ENCODE data around the gene ACO1.
"Not testable (repeated sequence)": the region's sequence is repeated elsewhere in the genome, so short reads cannot be mapped to it uniquely, and the experiment has no call there.

The ACO1 gene

DNA sequence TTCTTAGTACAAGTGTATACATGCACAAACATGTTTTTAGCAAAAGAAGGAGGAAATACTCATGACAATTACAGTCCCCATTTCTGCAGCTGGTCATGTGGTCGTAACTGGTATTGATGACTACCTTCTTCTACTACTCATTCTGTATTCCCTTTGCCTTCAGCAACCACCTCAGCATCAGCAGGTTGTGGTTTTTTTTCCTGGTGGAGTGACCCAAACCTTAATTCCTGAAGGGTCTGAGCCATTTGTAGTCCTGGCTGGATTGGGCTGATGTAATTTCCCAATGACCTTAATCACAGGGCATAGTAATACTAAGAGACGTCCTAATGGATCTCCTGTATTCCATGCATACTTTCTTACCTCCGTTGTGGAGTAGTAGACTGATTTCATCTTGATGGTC, 31.0 kb upstream of the ACO1 start:
- not testable (repeated sequence) for H3K27ac ChIP-seq (ENCODE audit: low read length); H3K4me3 ChIP-seq (ENCODE audit: low read length); H3K36me3 ChIP-seq (ENCODE audit: control insufficient read depth, low read depth, low read length); H3K4me1 ChIP-seq (ENCODE audit: control insufficient read depth, low read depth, low read length); H3K9ac ChIP-seq (ENCODE audit: low read length); H3K9me3 ChIP-seq (ENCODE audit: control insufficient read depth, low read depth, low read length); H3K27me3 ChIP-seq (ENCODE audit: control insufficient read depth, insufficient read depth, low read length)

- Histone ChIP-seq H3K4me3 (ENCODE audit: low read length) (no peak overlapping the region), H3K36me3 (ENCODE audit: control insufficient read depth, low read depth, low read length) (no peaks in the 10 kb centered on the region), H3K4me1 (ENCODE audit: control insufficient read depth, low read depth, low read length) (no peaks in the 10 kb centered on the region), H3K27me3 (ENCODE audit: control insufficient read depth, insufficient read depth, low read length) (no peaks in the 10 kb centered on the region), H3K9me3 (ENCODE audit: control insufficient read depth, low read depth, low read length) (no peaks in the 10 kb centered on the region), H3K27ac (ENCODE audit: low read length) (no peak overlapping the region), H3K9ac (ENCODE audit: low read length) (no peak overlapping the region)
Measured at GRCh38 chr9:32359452-32359851, 25.0 kb upstream of the ACO1 start.

- Histone ChIP-seq H3K9me3 (ENCODE audit: control insufficient read depth, low read depth, low read length) (peaks cover 2% of the 10 kb centered on the region), H3K4me1 (ENCODE audit: control insufficient read depth, low read depth, low read length) (no peaks in the 10 kb centered on the region), H3K36me3 (ENCODE audit: control insufficient read depth, low read depth, low read length) (no peaks in the 10 kb centered on the region), H3K27me3 (ENCODE audit: control insufficient read depth, insufficient read depth, low read length) (no peaks in the 10 kb centered on the region), H3K9ac (ENCODE audit: low read length) (no peak overlapping the region), H3K4me3 (ENCODE audit: low read length) (no peak overlapping the region), H3K27ac (ENCODE audit: low read length) (no peak overlapping the region)
Measured at GRCh38 chr9:32360983-32361673, 23.3 kb upstream of the ACO1 start.

DNA sequence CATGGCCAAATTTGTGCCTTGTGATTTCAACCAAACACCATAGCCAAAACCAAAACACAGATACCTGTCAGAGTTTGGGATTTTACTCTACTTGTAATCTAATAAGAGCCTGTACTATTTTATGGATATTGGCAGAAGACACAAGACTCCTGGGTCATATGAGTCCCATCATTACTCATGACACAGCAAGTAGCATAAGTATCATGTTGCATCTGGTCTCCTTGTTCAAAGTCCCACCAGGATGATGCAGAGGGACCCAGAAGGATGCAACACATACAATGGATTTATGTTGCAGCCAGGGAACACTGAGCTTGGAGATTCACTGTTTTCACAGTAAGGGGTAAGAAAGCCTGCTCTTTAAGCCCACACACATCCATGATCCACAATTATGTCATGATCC, 13.2 kb upstream of the ACO1 start:
- Histone ChIP-seq H3K27me3 (ENCODE audit: control insufficient read depth, insufficient read depth, low read length) (no peaks in the 10 kb centered on the region), H3K9me3 (ENCODE audit: control insufficient read depth, low read depth, low read length) (no peaks in the 10 kb centered on the region), H3K4me3 (ENCODE audit: low read length) (no peak overlapping the region), H3K27ac (ENCODE audit: low read length) (no peak overlapping the region), H3K4me1 (ENCODE audit: control insufficient read depth, low read depth, low read length) (no peaks in the 10 kb centered on the region), H3K36me3 (ENCODE audit: control insufficient read depth, low read depth, low read length) (no peaks in the 10 kb centered on the region), H3K9ac (ENCODE audit: low read length) (no peak overlapping the region)

DNA sequence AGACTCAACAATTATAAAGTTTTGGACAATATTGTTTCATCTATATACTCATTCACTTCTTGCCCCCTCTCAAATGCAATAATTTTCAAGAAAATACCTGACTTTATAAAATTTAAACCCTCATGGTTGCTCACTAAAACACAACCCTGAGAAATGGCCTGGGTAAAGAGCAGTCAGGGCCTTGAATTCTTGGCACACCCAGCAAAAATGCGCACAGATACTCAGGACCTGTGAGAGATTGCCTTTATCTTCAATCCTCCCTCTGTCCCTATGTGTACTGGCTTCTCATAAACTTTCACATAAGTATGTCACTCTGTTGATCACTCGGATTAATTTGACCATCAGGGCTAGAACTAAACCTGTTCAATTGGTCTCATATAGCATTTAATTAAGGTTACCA, 12.8 kb upstream of the ACO1 start:
- Histone ChIP-seq H3K4me3 (ENCODE audit: low read length) (no peak overlapping the region), H3K9ac (ENCODE audit: low read length) (no peak overlapping the region), H3K4me1 (ENCODE audit: control insufficient read depth, low read depth, low read length) (no peaks in the 10 kb centered on the region), H3K9me3 (ENCODE audit: control insufficient read depth, low read depth, low read length) (no peaks in the 10 kb centered on the region), H3K27me3 (ENCODE audit: control insufficient read depth, insufficient read depth, low read length) (no peaks in the 10 kb centered on the region), H3K36me3 (ENCODE audit: control insufficient read depth, low read depth, low read length) (no peaks in the 10 kb centered on the region), H3K27ac (ENCODE audit: low read length) (no peak overlapping the region)

- Histone ChIP-seq H3K4me1 (ENCODE audit: control insufficient read depth, low read depth, low read length) (peaks cover 6% of the 10 kb centered on the region), H3K9me3 (ENCODE audit: control insufficient read depth, low read depth, low read length) (no peaks in the 10 kb centered on the region), H3K36me3 (ENCODE audit: control insufficient read depth, low read depth, low read length) (no peaks in the 10 kb centered on the region), H3K4me3 (ENCODE audit: low read length) (no peak overlapping the region), H3K27me3 (ENCODE audit: control insufficient read depth, insufficient read depth, low read length) (no peaks in the 10 kb centered on the region), H3K27ac (ENCODE audit: low read length) (no peak overlapping the region), H3K9ac (ENCODE audit: low read length) (no peak overlapping the region)
Measured at GRCh38 chr9:32376285-32376684, 8.2 kb upstream of the ACO1 start.

DNA sequence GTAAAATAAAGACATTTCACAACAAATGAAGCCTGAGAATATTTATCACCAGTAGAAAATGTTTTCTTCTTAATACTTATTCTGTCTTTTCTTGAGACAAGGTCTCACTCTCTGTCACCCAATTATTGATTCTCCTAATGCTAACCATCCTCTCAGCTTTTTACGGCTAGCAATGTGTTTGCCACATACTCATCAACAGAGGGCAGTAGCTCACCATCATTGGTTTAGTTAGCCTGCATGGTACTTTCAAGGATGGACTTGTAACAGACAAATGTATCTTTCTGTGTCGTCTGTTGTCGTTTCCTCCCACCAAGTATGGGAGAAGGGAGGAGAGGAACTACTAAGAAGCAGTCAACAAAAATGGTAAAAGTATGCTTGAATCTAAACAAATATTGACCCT, 5.9 kb upstream of the ACO1 start:
- H3K27ac ChIP-seq (ENCODE audit: low read length) = no peak overlapping the region

GRCh38 chr9:32378993-32379729, 5.3 kb upstream of the ACO1 start:
- H3K9ac ChIP-seq (ENCODE audit: low read length) = no peak overlapping the region
- peaks cover 22% of the 10 kb centered on the region for H3K27me3 ChIP-seq (ENCODE audit: control insufficient read depth, insufficient read depth, low read length)
- no peak overlapping the region for H3K27ac ChIP-seq (ENCODE audit: low read length)
- H3K4me3 ChIP-seq (ENCODE audit: low read length) = peak overlapping the region; percentile 22
- peaks cover 9% of the 10 kb centered on the region for H3K4me1 ChIP-seq (ENCODE audit: control insufficient read depth, low read depth, low read length)
- H3K36me3 ChIP-seq (ENCODE audit: control insufficient read depth, low read depth, low read length) = no peaks in the 10 kb centered on the region
- H3K9me3 ChIP-seq (ENCODE audit: control insufficient read depth, low read depth, low read length) = no peaks in the 10 kb centered on the region

More for the DNA sequence above, 5.9 kb upstream of the ACO1 start:
- H3K4me3 ChIP-seq (ENCODE audit: low read length) = peak overlapping the region; percentile 22
- peaks cover 17% of the 10 kb centered on the region for H3K27me3 ChIP-seq (ENCODE audit: control insufficient read depth, insufficient read depth, low read length)
- H3K4me1 ChIP-seq (ENCODE audit: control insufficient read depth, low read depth, low read length) = peaks cover 6% of the 10 kb centered on the region
- H3K9ac ChIP-seq (ENCODE audit: low read length) = no peak overlapping the region
- no peaks in the 10 kb centered on the region for H3K9me3 ChIP-seq (ENCODE audit: control insufficient read depth, low read depth, low read length)
- H3K36me3 ChIP-seq (ENCODE audit: control insufficient read depth, low read depth, low read length) = no peaks in the 10 kb centered on the region

GRCh38 chr9:32380944-32381343, 3.5 kb upstream of the ACO1 start:
- Histone ChIP-seq H3K4me3 (ENCODE audit: low read length) (no peak overlapping the region), H3K27ac (ENCODE audit: low read length) (no peak overlapping the region), H3K36me3 (ENCODE audit: control insufficient read depth, low read depth, low read length) (no peaks in the 10 kb centered on the region), H3K4me1 (ENCODE audit: control insufficient read depth, low read depth, low read length) (peaks cover 9% of the 10 kb centered on the region), H3K9me3 (ENCODE audit: control insufficient read depth, low read depth, low read length) (no peaks in the 10 kb centered on the region), H3K9ac (ENCODE audit: low read length) (no peak overlapping the region), H3K27me3 (ENCODE audit: control insufficient read depth, insufficient read depth, low read length) (peaks cover 22% of the 10 kb centered on the region)

DNA sequence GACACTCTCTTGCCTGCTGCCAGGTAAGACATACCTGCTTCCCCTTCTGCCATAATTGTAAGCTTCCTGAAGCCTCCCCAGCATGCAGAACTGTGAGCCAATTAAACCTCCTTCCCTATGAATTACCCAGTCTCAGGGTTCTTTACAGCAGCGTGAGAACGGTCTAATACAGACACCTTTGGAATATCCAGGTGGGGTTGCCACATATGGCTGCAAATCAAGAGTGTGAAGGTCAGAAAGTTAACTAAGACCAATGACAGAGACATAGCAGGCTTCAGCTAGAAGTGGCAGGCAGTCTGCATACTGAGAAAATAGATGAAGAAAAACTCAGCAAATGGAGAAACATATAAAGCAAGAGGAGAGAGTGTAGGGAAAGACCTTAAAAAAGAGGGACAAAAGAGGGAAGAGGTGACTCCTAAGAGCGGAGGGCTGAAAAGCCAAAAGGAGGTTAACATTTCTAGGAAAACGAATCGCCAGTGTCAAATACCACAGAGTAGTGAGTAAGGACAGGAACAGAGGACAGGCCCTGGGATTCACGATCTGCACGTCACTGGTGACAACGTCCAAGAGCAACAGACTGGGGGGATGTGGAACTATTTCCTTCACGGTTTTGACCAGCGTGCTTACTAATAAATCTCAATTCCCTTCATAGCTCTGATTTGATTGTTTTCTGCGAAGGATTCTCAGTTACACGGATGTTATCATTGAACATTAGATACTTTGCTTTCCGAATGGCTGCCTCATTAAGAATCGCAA, 1.7 kb upstream of the ACO1 start:
- Histone ChIP-seq H3K9ac (ENCODE audit: low read length) (no peak overlapping the region), H3K36me3 (ENCODE audit: control insufficient read depth, low read depth, low read length) (no peaks in the 10 kb centered on the region), H3K27me3 (ENCODE audit: control insufficient read depth, insufficient read depth, low read length) (peaks cover 22% of the 10 kb centered on the region), H3K9me3 (ENCODE audit: control insufficient read depth, low read depth, low read length) (no peaks in the 10 kb centered on the region), H3K4me1 (ENCODE audit: control insufficient read depth, low read depth, low read length) (peaks cover 9% of the 10 kb centered on the region), H3K4me3 (ENCODE audit: low read length) (no peak overlapping the region), H3K27ac (ENCODE audit: low read length) (no peak overlapping the region)

DNA sequence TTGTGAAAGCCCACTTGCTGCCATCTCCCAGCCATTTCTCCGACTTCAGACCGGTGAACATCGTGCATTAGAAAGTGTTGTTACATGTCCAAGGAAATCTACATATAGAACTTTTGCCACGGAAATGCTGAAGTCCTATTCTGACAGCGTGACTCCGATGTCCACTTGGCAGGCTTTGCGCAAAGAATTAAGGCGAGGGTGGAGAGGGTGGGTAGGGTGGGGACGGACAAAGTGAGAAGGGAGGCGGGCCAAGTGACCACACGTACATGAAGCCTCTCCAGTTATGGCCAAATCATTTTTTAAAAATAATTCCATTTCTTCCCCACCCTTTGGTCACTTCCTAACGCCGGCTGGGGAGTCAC, 460 bp upstream of the ACO1 start:
- Histone ChIP-seq H3K4me1 (ENCODE audit: control insufficient read depth, low read depth, low read length) (peaks cover 5% of the 10 kb centered on the region), H3K36me3 (ENCODE audit: control insufficient read depth, low read depth, low read length) (no peaks in the 10 kb centered on the region), H3K27ac (ENCODE audit: low read length) (no peak overlapping the region), H3K9ac (ENCODE audit: low read length) (no peak overlapping the region), H3K27me3 (ENCODE audit: control insufficient read depth, insufficient read depth, low read length) (peaks cover 22% of the 10 kb centered on the region), H3K9me3 (ENCODE audit: control insufficient read depth, low read depth, low read length) (no peaks in the 10 kb centered on the region), H3K4me3 (ENCODE audit: low read length) (peak overlapping the region; percentile 84)

Measured in iPS-18a (cell line).